Epidermal melanocyte (primary cell): Measurements from ENCODE around the gene MLXIPL.
"Not testable (repeated sequence)": the region's sequence is repeated elsewhere in the genome, so short reads cannot be mapped to it uniquely, and the experiment has no call there.

ENCODE experiments used
- DNase-seq: peaks from one replicate; pipeline ENCODE4 v3.0.0; 2011; ENCODE audit warnings: low spot score; ENCODE audit not compliant: insufficient read length

The MLXIPL gene, protein sequence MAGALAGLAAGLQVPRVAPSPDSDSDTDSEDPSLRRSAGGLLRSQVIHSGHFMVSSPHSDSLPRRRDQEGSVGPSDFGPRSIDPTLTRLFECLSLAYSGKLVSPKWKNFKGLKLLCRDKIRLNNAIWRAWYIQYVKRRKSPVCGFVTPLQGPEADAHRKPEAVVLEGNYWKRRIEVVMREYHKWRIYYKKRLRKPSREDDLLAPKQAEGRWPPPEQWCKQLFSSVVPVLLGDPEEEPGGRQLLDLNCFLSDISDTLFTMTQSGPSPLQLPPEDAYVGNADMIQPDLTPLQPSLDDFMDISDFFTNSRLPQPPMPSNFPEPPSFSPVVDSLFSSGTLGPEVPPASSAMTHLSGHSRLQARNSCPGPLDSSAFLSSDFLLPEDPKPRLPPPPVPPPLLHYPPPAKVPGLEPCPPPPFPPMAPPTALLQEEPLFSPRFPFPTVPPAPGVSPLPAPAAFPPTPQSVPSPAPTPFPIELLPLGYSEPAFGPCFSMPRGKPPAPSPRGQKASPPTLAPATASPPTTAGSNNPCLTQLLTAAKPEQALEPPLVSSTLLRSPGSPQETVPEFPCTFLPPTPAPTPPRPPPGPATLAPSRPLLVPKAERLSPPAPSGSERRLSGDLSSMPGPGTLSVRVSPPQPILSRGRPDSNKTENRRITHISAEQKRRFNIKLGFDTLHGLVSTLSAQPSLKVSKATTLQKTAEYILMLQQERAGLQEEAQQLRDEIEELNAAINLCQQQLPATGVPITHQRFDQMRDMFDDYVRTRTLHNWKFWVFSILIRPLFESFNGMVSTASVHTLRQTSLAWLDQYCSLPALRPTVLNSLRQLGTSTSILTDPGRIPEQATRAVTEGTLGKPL

DNA sequence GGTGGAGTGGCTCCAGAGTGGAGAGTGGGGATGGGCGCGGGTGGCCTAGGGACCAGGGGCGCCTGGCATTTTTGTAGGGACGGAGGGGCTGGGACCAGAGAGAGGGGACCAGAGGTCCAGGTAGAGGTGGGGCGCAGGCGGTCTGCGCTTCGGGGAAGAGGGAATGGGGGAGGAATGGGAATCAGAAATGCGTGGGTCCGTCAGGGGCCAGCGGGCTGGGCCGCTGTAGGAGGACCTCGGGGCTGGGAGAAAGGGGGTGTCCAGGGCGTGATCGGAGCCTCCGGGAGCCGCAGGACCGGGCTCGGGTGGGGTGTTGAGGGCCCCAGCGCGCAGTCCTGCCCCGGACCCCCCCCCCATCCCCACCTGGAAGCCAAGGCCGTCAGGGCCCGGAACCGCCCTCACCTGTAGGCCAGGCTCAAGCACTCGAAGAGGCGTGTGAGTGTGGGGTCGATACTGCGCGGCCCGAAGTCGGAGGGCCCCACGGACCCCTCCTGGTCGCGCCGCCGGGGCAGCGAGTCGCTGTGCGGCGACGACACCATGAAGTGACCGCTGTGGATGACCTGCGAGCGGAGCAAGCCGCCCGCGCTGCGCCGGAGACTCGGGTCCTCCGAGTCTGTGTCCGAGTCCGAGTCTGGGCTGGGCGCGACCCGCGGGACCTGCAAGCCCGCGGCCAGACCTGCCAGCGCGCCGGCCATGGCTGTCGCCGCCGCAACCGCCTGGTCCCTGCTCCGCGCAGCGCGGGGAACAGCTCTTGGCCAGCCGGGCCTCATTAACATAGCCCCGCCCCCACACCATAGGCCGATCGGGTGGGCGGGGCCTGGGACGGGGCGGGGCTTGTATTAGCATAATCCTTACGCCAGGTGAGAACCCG, at the start of gene MLXIPL:
TSS of gene MLXIPL (minus strand) at position 725 of the 871 bp plus-strand sequence. CDS start at position 695, 30 bp downstream.
- DNase-seq: peak; percentile 82

GRCh38 chr7:73671857-73672445, 47.6 kb upstream of the MLXIPL start:
- DNase-seq: no peak

DNA sequence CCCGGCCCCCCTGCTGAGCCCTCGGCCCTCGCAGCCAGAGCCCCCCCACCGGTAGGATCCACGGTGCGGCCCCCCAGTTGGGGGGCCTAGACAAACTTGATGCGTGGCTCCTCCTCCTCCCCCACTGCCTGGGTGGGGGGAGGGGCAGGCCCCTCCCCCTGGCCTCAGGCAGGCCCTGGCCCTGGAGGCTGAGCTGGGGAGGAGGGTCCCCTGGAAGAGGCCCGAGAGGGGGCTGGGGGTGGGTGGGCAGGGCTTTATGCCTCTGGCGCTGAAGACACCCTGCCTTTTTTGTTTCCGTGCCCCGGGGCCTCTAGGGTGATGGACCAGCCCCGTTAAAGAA, 47.0 kb upstream of the MLXIPL start:
- no peak for DNase-seq

DNA sequence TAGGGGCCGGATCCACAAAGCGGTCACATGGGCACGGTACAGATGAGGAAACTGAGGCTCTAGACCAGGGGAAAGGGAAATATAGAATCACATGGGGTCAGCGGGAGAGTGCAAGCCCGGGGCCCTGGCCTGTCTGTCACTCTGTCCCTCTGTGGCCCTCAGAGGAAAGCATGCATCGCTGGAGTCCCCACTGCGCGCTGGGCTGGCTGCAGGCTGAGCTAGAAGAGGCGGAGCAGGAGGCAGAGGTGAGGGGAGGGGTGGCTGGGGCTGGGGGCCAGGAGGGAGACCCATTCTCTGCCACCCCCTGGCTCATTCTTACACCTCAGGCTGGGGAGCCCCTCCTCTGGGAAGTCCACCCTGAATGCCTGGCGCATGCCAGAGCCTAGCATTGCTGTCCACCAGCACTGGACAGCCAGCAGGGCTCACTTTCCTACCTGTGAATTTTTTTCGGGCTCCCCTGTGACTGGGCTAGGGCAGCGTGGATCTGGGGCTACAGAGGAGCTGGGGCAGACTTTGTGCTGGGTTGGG, 45.6 kb upstream of the MLXIPL start:
- DNase-seq: no peak

DNA sequence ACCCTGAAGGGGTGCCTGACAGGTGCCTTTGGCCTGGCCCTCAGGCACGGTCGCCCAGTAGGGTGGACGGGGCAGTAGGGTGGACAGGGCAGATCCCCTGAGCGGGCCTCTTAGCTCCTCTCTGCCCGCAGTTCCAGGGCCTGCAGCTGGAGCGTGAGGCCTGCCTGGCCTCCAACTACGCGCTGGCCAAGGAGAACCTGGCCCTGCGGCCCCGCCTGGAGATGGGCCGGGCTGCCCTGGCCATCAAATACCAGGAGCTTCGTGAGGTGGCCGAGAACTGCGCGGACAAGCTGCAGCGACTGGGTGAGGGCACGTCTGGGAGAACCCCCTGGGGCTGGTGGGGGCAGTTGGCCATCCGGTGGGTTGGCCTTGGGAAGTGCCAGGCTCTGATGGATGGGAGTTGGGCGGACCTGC, 45.0 kb upstream of the MLXIPL start:
- DNase-seq: no peak

- no peak for DNase-seq
Observed at GRCh38 chr7:73668886-73669230, 44.5 kb upstream of the MLXIPL start.

- DNase-seq: peak; percentile 40
Observed at GRCh38 chr7:73668103-73668885, 44.0 kb upstream of the MLXIPL start.

GRCh38 chr7:73667344-73668102, 43.2 kb upstream of the MLXIPL start, which contains the start of gene VPS37D:
Gene VPS37D, plus strand, starts transcription at chr7:73667831. Its CDS starts 128 bp downstream, at chr7:73667959.
- peak; percentile 90 for DNase-seq

- no peak for DNase-seq
Observed at GRCh38 chr7:73663033-73663432, 38.7 kb upstream of the MLXIPL start.

DNA sequence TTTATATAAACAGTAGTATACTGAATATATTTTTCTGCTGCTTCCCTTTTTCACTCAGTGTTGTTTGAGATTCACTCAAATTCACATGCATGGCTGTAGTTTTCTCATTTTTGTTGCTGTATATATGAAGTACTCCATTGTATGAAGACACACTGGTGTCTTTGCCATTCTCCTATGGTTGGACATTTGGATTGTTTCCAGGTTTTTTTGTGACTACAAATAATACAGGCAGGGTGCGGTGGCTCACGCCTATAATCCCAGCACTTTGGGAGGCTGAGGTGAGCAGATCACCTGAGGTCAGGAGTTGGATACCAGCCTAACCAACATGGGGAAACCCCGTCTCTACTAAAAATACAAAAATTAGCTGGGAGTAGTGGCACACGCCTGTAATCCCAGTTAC, 36.3 kb upstream of the MLXIPL start:
- DNase-seq: not testable (repeated sequence)

- DNase-seq: no peak
Observed at GRCh38 chr7:73659983-73660382, 35.7 kb upstream of the MLXIPL start.

- not testable (repeated sequence) for DNase-seq
Observed at GRCh38 chr7:73655309-73655708, 31.0 kb upstream of the MLXIPL start.

DNA sequence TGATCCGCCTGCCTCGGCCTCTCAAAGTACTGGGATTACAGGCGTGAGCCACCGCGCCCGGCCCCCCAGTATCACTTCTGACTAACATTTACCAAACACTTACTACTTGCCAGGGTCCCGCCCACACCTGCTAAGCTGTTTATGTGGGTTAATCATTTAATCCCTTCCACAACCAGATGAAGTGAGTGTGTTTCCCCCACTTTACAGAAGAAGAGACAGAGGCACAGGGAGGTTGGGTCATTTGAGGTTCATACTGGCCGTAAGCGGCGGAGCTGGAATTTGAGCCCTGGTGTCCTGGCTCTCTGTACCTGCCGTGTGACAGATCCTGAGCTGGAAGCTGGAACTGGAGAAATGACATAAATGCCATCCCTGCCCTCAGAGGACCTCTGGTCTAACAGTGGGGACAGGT, 28.2 kb upstream of the MLXIPL start:
- DNase-seq: no peak

DNA sequence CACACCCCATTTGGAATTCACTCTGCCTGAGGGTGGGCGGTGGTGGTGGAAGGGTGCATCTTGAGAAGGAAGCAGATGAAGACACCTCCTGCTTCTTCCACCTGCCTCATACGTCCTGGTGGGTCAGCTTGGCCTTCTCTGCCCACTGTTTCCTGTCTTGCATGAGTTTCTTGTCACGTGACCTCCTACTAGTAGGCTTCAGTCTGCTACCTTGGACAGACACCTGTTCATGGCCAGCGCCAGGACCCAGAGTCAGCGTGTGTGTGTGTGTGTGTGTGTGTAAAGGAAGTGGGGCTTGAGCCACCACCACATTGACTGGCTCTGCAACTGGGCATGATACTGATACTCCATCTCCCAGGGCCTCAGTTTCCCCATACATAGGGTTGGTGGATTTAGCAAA, 26.2 kb upstream of the MLXIPL start:
- DNase-seq: no peak

DNA sequence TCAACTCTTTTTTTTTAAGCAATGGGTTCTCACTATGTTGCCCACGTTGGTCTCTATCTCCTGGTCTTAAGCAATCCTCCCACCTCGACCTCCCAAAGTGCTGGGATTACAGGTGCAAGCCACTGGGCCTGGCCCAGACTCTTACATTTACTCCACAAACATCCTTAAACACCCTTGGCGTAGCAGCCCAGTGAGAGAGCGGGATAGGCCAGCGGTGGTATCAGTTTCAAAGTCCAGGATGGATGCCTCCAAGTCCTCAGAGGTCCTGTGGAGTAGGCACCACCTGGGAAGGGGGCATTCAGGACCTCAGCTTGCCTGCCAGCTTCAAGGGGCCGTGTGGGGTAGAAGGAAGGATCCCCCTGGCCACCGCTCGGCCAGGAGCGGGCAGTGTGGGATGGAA, 25.3 kb upstream of the MLXIPL start:
- no peak for DNase-seq

- no peak for DNase-seq
Observed at GRCh38 chr7:73648593-73649332, 24.4 kb upstream of the MLXIPL start.

DNA sequence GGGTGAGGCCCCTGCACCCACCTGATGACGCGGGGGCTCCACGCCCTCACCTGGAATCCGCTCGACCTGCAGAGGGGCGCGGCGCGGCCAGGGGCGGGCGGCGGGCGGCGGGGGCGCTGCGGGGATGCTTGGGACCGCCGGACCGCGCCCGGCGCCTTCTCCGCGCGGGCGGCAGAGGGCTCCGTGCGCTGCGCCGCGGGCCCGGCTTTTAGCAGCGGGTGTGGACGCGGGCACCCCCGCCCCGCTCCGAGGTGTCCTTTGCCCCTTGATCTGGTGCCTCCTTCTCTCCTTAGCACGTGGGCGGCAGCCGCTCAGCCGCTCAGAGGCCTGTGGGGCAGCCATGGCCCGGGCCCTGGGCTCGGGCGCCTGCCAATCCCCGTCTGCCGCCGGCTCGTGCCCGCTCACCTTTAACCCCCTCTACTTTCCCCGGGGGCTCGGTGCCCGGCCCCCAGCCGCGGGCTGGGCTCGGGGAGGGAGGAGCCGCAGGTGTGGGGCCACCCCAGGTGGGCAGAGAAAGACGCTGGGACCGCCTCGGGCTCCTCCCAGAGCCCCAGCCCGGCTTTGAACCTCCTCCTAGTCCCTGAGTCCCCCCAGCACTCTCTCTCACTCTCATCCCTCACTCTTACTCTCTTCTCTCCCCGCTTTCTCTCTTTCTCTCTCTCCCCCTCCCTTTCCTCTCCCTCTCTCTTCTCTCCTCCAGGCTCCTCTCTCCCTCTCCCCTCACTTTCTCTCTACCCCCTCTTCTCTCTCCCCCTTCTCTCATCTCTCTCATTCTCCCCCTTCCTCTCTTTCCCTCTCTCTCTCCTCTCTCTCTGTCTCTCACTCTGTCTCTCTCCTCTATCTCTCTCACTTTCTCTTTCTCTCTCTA, 23.6 kb upstream of the MLXIPL start:
- DNase-seq: no peak
